ENCODE measurements around the gene SPIRE2. TPM values are rescaled to one million over a fixed set of nuclear protein-coding genes. Genes with fewer than 3 reads are reported as not detected.

Gene SPIRE2
- total RNA-seq, 1 experiment from 2014 or later, result 29.6 TPM

DNA sequence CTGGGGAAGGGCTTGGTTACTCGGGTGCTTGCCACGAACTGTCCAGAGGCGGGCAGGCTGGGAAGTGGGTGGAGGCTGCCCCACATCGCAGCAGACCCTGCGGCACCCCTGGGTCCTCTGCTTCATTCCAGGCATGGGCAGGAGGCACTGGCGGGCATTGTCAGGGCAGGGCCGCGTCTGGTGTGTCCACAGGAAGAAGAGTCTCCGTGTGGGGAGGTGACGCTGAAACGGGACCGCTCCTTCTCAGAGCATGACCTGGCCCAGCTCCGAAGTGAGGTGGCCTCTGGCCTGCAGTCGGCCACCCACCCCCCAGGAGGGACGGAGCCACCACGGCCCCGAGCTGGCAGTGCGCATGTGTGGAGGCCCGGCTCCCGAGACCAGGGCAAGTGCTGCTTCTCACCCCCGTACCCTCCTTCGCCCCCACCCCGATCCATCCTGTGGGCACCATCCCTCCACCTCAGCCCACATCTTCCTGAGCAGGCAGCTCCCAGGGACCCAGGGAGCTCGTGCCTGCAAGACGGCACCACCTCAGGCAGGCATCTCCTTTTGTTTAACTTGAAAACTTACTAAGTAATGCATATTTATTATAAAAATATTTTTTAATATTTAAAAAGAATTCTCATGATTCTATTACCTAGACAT is 30.8 kb downstream of the SPIRE2 start:
- no peak overlapping the region for H3K4me3 Mint-ChIP-seq (ENCODE audit: unreplicated experiment)
- CTCF ChIA-PET, result interaction anchor here (0.9 to 2.3 kb wide), 2 partner anchors 66 to 158 kb away, joined by 3 to 24 read pairs; partner anchors contain the start of gene SPATA2L
- peaks cover 12% of the 10 kb centered on the region for H3K4me1 Mint-ChIP-seq (ENCODE audit: low read depth, unreplicated experiment)
- BruUV-seq (replicated peaks), result no TSS peak
- TF ChIP-seq, protein P1, sequence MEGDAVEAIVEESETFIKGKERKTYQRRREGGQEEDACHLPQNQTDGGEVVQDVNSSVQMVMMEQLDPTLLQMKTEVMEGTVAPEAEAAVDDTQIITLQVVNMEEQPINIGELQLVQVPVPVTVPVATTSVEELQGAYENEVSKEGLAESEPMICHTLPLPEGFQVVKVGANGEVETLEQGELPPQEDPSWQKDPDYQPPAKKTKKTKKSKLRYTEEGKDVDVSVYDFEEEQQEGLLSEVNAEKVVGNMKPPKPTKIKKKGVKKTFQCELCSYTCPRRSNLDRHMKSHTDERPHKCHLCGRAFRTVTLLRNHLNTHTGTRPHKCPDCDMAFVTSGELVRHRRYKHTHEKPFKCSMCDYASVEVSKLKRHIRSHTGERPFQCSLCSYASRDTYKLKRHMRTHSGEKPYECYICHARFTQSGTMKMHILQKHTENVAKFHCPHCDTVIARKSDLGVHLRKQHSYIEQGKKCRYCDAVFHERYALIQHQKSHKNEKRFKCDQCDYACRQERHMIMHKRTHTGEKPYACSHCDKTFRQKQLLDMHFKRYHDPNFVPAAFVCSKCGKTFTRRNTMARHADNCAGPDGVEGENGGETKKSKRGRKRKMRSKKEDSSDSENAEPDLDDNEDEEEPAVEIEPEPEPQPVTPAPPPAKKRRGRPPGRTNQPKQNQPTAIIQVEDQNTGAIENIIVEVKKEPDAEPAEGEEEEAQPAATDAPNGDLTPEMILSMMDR (IDR thresholded peaks at IDR 0.05; ENCODE audit: insufficient read depth in 1 of 2, low read depth in 1 of 2, low read length in 1 of 2, severe bottlenecking in 1 of 2, unreplicated experiment in 1 of 2), result no peak
- intact Hi-C loops (cut with micrococcal nuclease; ENCODE audit: unreplicated experiment), result no loop called here
- Histone ChIP-seq H3K27me3 (replicated peaks; ENCODE audit: control insufficient read depth, insufficient read depth, low read length) (no peaks in the 10 kb centered on the region), H3K36me3 (ENCODE audit: control insufficient read depth, insufficient read depth, low read length) (peaks cover 2% of the 10 kb centered on the region; the same call in 1 of the 2 replicates), H3K4me1 (no peaks in the 10 kb centered on the region; the same call in 1 of the 2 replicates), H3K4me3 (ENCODE audit: low read depth, low read length) (no peak overlapping the region), H3K9me3 (no peaks in the 10 kb centered on the region)
- no peaks in the 10 kb centered on the region for H3K9me3 Mint-ChIP-seq (ENCODE audit: unreplicated experiment)
- POLR2A ChIA-PET, result interaction anchor here (0.9 kb wide), 1 partner anchor 14 kb away, joined by 4 read pairs; the partner anchor contains the start of gene TCF25
- no peaks in the 10 kb centered on the region for H3K27me3 Mint-ChIP-seq (ENCODE audit: insufficient read depth, unreplicated experiment)
- DNase-seq, result peak in 1 of 2 experiments; percentile 34
- peaks cover 10% of the 10 kb centered on the region for H3K36me3 Mint-ChIP-seq (ENCODE audit: insufficient read depth, unreplicated experiment)
- H3K27ac Mint-ChIP-seq (ENCODE audit: unreplicated experiment), result no peak overlapping the region

DNA sequence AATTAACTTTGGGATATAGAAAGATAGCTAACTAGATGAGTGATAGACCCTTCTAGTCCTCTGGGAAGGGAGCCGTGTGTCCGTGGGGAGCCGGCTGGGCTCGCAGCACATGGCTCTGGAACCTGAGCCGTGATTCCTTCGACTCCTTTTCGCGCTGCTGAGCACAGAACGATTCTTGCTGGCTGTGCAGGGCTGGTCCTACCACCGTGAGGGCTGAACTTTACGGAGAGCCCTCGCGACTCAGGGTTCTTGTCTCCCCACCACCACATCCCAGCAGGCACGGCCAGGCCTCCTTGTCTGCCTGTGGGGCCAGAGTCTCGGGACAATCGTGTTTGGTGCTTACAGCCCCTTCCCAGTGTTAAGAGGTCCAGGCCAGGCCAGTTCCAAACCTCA is 31.3 kb downstream of the SPIRE2 start:
- Mint-ChIP-seq H3K9me3 (ENCODE audit: unreplicated experiment) (no peaks in the 10 kb centered on the region), H3K27ac (ENCODE audit: unreplicated experiment) (no peak overlapping the region), H3K4me3 (ENCODE audit: unreplicated experiment) (no peak overlapping the region), H3K27me3 (ENCODE audit: insufficient read depth, unreplicated experiment) (no peaks in the 10 kb centered on the region), H3K4me1 (ENCODE audit: low read depth, unreplicated experiment) (peaks cover 17% of the 10 kb centered on the region), H3K36me3 (ENCODE audit: insufficient read depth, unreplicated experiment) (peaks cover 10% of the 10 kb centered on the region)
- POLR2A ChIA-PET, result interaction anchor here (0.9 kb wide), 1 partner anchor 14 kb away, joined by 4 read pairs; the partner anchor contains the start of gene TCF25
- intact Hi-C loops (cut with micrococcal nuclease; ENCODE audit: unreplicated experiment), result loop anchor here (2.0 kb wide), 3 partner anchors 23 to 107 kb away; no protein-coding TSS in a partner anchor
- Histone ChIP-seq H3K9me3 (no peaks in the 10 kb centered on the region), H3K36me3 (ENCODE audit: control insufficient read depth, insufficient read depth, low read length) (peaks cover 2% of the 10 kb centered on the region; the same call in 1 of the 2 replicates), H3K4me1 (peaks cover 3% of the 10 kb centered on the region; the same call in 1 of the 2 replicates), H3K4me3 (ENCODE audit: low read depth, low read length) (no peak overlapping the region), H3K27me3 (replicated peaks; ENCODE audit: control insufficient read depth, insufficient read depth, low read length) (no peaks in the 10 kb centered on the region)
- DNase-seq, result peak in 1 of 2 experiments; percentile 32
- CTCF ChIA-PET, result interaction anchor here (0.9 to 2.3 kb wide), 3 partner anchors 51 to 159 kb away, joined by 3 to 24 read pairs (median 3); partner anchors contain the start of gene SPATA2L
- BruUV-seq (replicated peaks), result no TSS peak
- TF ChIP-seq, protein P1 (IDR thresholded peaks at IDR 0.05; ENCODE audit: insufficient read depth in 1 of 2, low read depth in 1 of 2, low read length in 1 of 2, severe bottlenecking in 1 of 2, unreplicated experiment in 1 of 2), result no peak

DNA sequence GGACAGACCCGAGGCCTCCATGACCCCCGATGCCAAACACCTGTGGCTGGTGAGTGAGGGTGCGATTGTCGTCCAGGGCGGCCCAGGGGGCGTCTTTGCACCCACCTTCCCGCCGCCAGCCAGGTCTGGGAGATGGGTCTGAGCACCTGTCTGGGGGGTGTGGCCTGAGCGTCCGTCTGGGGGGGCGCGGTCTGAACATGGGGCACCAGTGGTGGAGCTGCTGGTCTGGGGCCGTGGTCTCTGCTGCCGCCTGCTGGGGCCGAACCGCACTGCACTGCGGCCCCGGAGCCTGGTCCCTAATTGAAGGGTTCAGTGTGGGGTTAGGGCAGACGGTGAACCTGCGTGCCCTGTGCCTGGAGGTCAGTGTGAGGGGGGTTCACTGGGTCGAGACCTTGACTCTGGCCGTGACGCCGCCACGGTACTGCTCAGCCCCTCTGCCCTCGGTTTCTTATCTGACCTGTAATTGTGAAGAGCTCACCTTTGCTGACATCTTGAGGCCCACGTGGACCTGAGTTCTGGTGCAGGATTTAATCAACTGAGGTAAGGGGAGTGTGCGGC is 32.6 kb downstream of the SPIRE2 start:
- peak; percentile 88 to 91 for DNase-seq

More for the DNA sequence above, 32.6 kb downstream of the SPIRE2 start:
- no TSS peak for BruUV-seq (replicated peaks)
- H3K27me3 ChIP-seq (replicated peaks; ENCODE audit: control insufficient read depth, insufficient read depth, low read length), result no peaks in the 10 kb centered on the region
- H3K36me3 Mint-ChIP-seq (ENCODE audit: insufficient read depth, unreplicated experiment), result peaks cover 10% of the 10 kb centered on the region
- ChIA-PET POLR2A (interaction anchor here (1.3 kb wide), 1 partner anchor 23 kb away, joined by 4 read pairs; no protein-coding TSS in a partner anchor), CTCF (interaction anchor here (0.6 to 2.3 kb wide), 13 partner anchors 13 to 160 kb away, joined by 3 to 24 read pairs (median 5); partner anchors contain the start of genes FANCA and SPATA2L)
- H3K4me3 ChIP-seq (ENCODE audit: low read depth, low read length), result no peak overlapping the region
- H3K27me3 Mint-ChIP-seq (ENCODE audit: insufficient read depth, unreplicated experiment), result no peaks in the 10 kb centered on the region
- peaks cover 3% of the 10 kb centered on the region; the same call in 1 of the 2 replicates for H3K4me1 ChIP-seq
- peaks cover 2% of the 10 kb centered on the region; the same call in 1 of the 2 replicates for H3K36me3 ChIP-seq (ENCODE audit: control insufficient read depth, insufficient read depth, low read length)
- TF ChIP-seq, protein P1 (IDR thresholded peaks at IDR 0.05; ENCODE audit: insufficient read depth in 1 of 2, low read depth in 1 of 2, low read length in 1 of 2, severe bottlenecking in 1 of 2, unreplicated experiment in 1 of 2), result peak; percentile 99
- H3K27ac Mint-ChIP-seq (ENCODE audit: unreplicated experiment), result peak overlapping the region; percentile 82
- no peak overlapping the region for H3K4me3 Mint-ChIP-seq (ENCODE audit: unreplicated experiment)
- peaks cover 21% of the 10 kb centered on the region for H3K4me1 Mint-ChIP-seq (ENCODE audit: low read depth, unreplicated experiment)
- H3K9me3 Mint-ChIP-seq (ENCODE audit: unreplicated experiment), result no peaks in the 10 kb centered on the region
- H3K9me3 ChIP-seq, result no peaks in the 10 kb centered on the region
- intact Hi-C loops (cut with micrococcal nuclease; ENCODE audit: unreplicated experiment), result loop anchor here (1.0 to 2.0 kb wide), 5 partner anchors 24 to 161 kb away; no protein-coding TSS in a partner anchor

Measured in Caco-2 (cell line).